GM18951 (cell line): ENCODE results near the gene PAX5.

Experiments
- POLR2A ChIP-seq: IDR thresholded peaks from 4 replicates; pipeline ENCODE4 v1.6.1; 2011; ENCODE audit warnings: mild to moderate bottlenecking; ENCODE audit not compliant: insufficient read length, insufficient read depth; ENCODE audit errors: extremely low read depth
- in situ Hi-C: fragments of 300-500 bp; cut with MboI; formaldehyde crosslinking; loops from one replicate; pipeline ENCODE4 v1.12.0; 2022; ENCODE audit warnings: low sequenced_read_pairs, mixed read lengths, inconsistent platforms; ENCODE audit not compliant: unreplicated experiment

PAX5 gene

GRCh38 chr9:36846621-36847020 is 187.4 kb downstream of the PAX5 start:
- TF ChIP-seq POLR2A, result no peak
- in situ Hi-C loops, result no loop called here

DNA sequence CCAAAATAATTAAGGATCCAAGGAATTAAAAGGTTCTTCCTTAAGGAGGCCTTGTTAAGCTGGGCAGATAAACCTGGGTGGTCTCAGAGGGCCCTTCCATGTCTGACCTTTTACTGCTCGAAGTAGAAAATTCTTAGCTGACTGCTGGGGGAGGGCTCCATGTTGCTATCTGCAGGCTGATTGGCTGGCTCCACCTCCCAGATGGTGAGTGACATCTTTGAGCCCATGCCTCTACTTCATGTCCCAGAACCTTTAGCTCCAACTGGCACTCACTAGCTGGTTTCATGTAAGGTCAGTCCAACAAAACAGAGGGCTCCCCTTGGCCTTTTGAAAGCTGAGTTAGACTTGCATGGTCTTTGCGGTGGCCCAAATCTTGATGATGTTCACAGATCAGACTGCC is 188.2 kb downstream of the PAX5 start:
- in situ Hi-C loops, result no loop called here

DNA sequence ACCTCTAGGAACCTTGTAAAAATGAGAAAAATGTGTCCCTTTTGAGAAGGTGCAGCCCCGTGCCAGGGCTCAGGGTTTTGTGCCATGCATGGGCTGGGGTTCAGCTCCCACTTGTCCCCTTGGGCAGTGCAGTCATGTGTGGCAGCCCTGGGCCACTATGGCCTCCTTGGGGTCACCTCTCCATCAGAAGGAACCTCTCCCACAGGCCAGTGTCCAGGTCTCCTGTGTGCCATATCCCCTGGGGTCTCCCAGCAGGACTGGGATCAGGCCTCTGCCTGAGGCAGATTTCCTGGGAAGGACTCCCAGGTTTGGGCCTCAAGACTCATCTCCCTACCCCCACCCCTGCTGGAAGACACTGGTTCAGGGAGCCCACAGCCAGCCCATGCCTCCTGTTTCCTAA is 189.1 kb downstream of the PAX5 start:
- in situ Hi-C loops, result no loop called here
- TF ChIP-seq POLR2A, result no peak

More for the DNA sequence above, 188.2 kb downstream of the PAX5 start:
- no peak for TF ChIP-seq POLR2A

GRCh38 chr9:36843964-36844363 is 190.1 kb downstream of the PAX5 start:
- in situ Hi-C loops, result no loop called here
- no peak for TF ChIP-seq POLR2A

DNA sequence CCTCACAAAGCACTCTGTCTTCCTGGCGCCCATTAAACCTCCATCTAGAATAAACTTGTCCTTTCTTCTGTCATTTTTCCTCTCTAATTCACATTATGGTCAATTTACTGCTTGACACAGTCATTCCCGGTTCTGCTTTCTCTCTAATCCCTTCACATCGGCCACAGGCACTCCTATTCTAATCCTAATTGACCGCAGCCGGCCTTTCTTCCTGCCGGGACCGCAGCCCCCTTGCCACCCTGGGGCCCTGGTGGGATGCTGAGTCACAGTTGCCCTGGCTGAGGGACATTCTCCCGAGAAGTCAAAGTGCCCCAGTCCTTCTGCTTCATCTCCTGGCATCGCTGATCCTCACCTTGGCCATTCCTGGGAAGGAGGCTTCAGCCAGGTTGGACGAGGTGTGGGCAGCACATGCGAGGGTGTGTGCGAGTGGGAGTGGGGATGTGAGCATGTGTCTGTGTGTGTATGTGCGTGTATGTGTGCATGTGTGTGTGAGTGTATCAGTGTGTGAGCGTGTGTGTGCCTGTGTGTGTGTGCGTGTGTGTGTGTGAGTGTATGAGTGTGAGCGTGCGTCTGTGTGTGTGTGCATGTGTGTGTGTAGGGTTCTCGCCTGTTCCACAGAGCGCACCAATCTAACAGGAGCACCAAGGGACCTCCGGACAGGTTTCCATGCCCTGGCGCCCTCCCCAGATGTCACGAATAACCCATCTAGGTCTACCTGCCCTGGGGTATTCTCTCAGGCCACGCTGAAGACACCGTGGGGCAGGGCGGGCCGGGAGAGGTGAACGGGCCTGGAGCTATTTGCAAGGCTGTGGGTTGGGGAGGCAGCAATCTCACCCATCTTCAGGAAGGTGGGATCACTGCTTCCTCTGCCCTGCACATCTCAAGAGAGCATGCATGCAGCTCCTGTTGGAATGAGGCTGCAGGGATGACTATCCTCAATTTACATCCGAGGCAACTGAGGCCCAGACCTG is 191.2 kb downstream of the PAX5 start:
- no peak for TF ChIP-seq POLR2A
- in situ Hi-C loops, result no loop called here

DNA sequence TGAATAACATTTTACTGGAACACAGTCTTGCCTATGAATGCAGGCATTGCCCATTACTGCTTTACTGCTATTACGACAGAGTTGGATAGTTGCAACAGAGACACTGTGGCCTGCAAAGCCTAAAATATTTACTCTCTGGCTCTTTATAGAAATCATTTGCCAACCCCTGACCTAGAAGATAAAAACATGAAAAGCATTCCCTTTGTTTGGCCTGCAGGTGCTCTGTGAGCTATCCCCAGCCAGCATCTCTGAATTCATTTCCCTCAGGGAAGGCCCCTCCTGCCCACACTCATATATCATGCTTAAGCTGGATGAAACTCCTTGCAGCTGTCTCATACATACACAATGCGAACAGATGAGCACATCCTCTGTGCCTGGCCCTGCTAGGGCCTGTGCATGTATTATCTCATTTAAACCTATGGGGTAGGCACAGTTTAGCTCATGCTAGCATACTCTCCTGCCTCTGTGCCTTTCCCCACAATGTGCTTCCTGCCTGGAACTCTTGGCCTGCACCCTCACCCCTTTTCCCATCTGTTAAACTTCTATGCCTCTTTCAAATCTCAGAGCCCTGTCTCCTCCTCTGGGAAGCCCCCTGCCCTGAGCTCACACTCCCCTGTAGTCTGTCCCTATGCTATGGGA is 193.1 kb downstream of the PAX5 start:
- in situ Hi-C loops, result no loop called here
- no peak for TF ChIP-seq POLR2A

- TF ChIP-seq POLR2A, result no peak
- in situ Hi-C loops, result no loop called here
These were observed 194.8 kb downstream of the PAX5 start for GRCh38 chr9:36839131-36839885.

DNA sequence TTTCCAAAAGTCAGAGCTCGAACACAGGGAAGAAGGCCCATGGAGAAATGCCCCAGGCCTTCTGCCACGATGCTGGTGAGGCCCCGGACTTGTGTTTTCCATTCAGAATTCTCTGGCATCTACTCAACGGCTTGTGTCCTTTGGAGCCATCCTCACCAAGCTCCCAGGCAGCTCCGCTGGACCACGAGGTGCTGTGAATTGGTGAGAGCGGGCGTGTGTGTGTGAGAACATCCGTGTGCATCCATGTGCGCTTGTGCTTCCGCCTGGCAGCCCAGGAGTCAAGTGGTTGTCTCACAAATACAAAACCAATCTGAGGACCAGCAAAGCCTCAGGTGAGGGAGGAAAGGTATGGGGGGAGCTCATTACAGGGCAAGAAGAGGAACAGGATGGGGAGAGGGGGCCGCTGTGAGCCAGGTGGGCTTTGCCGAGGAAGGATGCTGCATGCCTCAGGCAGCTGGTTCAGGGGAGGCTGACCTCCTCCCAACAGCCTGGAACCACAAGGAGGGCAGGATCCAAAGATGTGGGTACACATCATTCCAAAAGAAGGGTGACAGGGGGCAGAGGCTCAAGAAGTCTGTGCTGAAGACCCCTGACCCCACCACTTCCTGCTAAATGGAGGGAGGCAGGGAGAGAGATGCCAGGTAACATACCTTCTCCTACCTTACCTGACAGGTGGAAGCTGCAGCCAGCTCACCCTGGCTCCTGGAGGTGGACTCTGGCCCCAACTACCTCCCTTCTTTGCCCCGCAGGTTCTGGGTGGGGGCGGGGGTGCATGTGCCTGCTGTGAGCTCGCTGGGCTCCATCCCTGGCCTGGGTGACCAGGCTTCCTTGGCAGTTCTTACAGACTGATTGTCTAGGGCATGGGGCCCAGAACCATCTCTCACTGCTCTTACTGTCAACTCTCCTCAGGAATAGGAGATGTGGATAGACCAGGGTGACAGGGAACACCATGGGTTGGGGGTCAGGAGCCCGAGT is 196.3 kb downstream of the PAX5 start:
- in situ Hi-C loops, result no loop called here
- TF ChIP-seq POLR2A, result no peak

GRCh38 chr9:36836486-36836885 is 197.6 kb downstream of the PAX5 start:
- in situ Hi-C loops, result no loop called here
- no peak for TF ChIP-seq POLR2A

DNA sequence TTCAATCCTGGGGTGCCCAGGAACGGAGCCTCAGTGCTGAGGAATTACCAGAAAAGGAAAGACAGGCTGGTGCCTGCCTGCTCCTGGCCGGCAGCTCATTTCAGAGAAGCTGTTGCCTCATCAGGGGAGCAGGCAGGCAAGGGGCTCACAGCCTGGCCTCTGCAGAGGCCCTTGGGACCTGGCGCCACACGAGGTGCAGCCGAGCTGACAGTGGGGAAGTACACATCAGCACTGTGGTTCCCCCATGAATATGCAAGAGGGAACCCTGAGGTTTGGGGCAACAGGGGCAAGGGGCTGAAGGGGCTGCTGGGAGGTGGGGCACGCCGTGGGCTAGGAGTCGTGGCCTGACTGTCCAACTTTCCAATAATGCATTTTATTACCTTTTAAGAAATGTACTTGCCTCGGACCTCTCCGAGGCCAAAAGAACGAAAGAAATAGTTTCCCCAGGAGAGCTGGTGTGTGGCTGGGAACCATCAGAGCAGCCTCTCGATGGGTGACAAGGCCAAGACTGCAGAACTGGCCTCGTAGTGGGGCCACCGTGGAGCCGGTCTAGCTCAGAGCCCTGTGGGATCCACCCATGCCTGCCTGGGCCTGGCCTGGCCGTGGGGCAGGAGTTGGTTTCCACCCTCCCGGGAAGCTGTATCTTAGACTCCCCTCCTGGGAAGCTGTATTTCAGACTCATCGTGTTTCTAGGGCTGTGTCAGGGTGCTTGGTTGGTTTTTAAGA is 198.6 kb downstream of the PAX5 start:
- in situ Hi-C loops, result no loop called here
- peak; percentile 26 for TF ChIP-seq POLR2A

DNA sequence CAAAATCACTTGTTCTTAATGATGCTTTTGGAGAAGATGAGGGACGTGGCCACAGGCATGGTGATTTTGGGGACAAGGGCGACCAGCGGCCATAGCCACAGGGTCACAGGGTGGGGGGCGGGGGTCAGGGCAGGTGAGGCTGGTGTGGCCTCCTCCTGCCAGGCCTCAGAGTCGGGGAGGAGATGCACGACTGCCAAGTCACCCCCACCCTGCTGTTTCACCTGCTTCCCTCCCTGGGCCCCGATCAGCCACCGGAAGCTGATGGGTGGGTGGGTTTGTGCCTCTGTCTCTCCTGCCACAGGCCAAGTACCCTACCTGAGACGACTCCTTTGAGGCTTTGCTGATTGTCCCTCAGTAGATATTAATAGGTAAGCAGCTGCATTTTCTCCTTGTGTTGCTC is 199.3 kb downstream of the PAX5 start:
- no peak for TF ChIP-seq POLR2A
- in situ Hi-C loops, result no loop called here

DNA sequence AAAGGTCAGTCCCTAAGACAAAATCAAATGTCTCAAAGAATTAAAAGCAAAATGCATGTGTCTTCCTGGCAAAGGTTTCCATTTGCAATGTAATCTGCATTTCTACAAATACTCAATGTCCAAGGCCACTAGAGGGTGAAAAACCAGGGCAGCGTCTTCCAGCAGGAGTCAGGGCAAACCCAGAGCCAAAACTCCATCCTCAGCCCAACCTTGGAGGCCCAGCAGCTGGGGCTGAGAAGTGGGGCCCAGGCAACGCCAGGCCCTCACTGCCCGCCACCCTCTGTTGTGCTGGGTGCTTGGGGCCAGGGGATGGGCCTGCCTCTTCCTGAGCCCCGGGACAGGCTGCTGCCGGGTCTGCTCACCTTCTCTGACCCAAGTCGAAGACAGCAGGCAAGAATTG is 200.1 kb downstream of the PAX5 start:
- in situ Hi-C loops, result no loop called here
- TF ChIP-seq POLR2A, result peak; percentile 34
